Brain microvascular endothelial cell (primary cell): ENCODE measurements around the gene CXCL16.

Experiments
- DNase-seq: peaks from one replicate; pipeline ENCODE4 v3.0.0-alpha.2; 2020
- H3K27ac ChIP-seq: fragments of 250-450 bp; sonication (Bioruptor Pico); 2 replicates; pipeline ENCODE4 v1.5.1; 2020; ENCODE audit warnings: mild to moderate bottlenecking, moderate library complexity
- H3K27me3 ChIP-seq: fragments of 250-450 bp; sonication (Bioruptor Pico); replicated peaks from 2 replicates; pipeline ENCODE4 v1.5.1; 2020; ENCODE audit warnings: mild to moderate bottlenecking
- H3K36me3 ChIP-seq: fragments of 250-450 bp; sonication (Bioruptor Pico); replicated peaks from 2 replicates; pipeline ENCODE4 v1.5.1; 2020; ENCODE audit warnings: mild to moderate bottlenecking
- H3K4me3 ChIP-seq: 2 replicates; pipeline ENCODE4 v1.5.1; 2011; ENCODE audit warnings: low read depth, mild to moderate bottlenecking, control low read depth, low read length, moderate library complexity
- CTCF ChIP-seq: IDR thresholded peaks from 2 replicates; pipeline ENCODE4 v1.5.1; 2011; ENCODE audit warnings: low read depth, mild to moderate bottlenecking, moderate library complexity, low read length, control low read depth, inconsistent platforms; ENCODE audit errors: missing control alignments
- in situ Hi-C: cut with HindIII; loops from 2 replicates; pipeline ENCODE4 v1.10.0; 2017; ENCODE audit warnings: low sequenced_read_pairs, low pct_ligation_motif_present

CXCL16 gene

DNA sequence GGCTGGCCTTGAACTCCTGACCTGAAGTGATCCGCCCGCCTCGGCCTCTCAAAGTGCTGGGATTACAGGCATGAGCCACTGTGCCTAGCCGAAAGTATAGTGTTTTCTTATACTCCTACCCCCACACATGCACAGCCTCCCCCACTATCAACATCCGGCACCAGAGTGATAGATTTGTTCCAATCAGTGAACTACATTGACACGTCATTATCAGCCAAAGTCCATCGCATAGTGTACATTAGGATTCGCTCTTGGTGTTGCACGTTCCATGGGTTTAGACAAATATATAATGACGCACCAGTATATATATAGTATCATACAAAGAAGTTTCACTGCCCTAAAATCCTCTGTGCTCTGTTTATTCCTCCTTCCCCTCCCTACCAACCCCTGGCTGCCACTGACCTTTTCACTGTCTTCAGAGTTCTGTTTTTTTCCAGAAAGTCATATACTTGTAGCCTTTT lies 20.1 kb upstream of the CXCL16 start:
- TF ChIP-seq CTCF = no peak
- Histone ChIP-seq H3K27me3 (peaks cover 2% of the 10 kb centered on the region), H3K36me3 (no peaks in the 10 kb centered on the region), H3K27ac (no peak overlapping the region), H3K4me3 (no peak overlapping the region)
- DNase-seq = no peak
- in situ Hi-C loops = no loop called here

GRCh38 chr17:4753392-4753791 lies 13.7 kb upstream of the CXCL16 start:
- in situ Hi-C loops = no loop called here
- Histone ChIP-seq H3K27ac (no peak overlapping the region), H3K36me3 (no peaks in the 10 kb centered on the region), H3K4me3 (no peak overlapping the region), H3K27me3 (peaks cover 6% of the 10 kb centered on the region)
- DNase-seq = no peak
- TF ChIP-seq CTCF = no peak

- Histone ChIP-seq H3K4me3 (no peak overlapping the region), H3K27me3 (peaks cover 4% of the 10 kb centered on the region), H3K27ac (no peak overlapping the region), H3K36me3 (no peaks in the 10 kb centered on the region)
- no peak for TF ChIP-seq CTCF
- in situ Hi-C loops = no loop called here
- DNase-seq = no peak
Observed at GRCh38 chr17:4751932-4752331, 12.2 kb upstream of the CXCL16 start.

GRCh38 chr17:4750606-4751005 lies 10.9 kb upstream of the CXCL16 start:
- Histone ChIP-seq H3K27ac (no peak overlapping the region), H3K36me3 (no peaks in the 10 kb centered on the region), H3K4me3 (no peak overlapping the region), H3K27me3 (peaks cover 8% of the 10 kb centered on the region)
- TF ChIP-seq CTCF = no peak
- in situ Hi-C loops = no loop called here
- DNase-seq = no peak

DNA sequence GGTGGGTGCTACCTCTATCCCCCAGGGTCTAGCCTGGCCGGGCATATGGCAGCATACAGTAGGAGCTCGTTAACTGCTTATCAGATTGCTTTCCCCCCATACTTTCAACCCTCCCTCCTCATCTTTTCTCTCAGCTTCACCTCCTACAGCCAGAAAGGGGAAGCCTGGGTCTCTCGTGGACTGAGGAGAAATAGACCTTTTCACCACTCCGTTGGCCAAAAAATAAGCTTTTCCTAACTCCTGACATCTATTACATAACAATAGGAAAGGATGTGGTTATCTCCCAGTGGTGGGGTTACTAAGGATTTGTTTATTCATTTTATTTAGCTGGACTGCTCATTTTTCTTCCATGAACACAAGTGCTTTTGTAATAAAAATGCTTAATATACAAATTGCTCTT lies 9.0 kb upstream of the CXCL16 start:
- Histone ChIP-seq H3K36me3 (no peaks in the 10 kb centered on the region), H3K4me3 (no peak overlapping the region), H3K27me3 (peaks cover 15% of the 10 kb centered on the region), H3K27ac (no peak overlapping the region)
- DNase-seq = no peak
- in situ Hi-C loops = no loop called here
- TF ChIP-seq CTCF = no peak

- peaks cover 14% of the 10 kb centered on the region for H3K27me3 ChIP-seq
- no peak for DNase-seq
- in situ Hi-C loops = no loop called here
Observed at GRCh38 chr17:4747847-4748246, 8.1 kb upstream of the CXCL16 start.

More at GRCh38 chr17:4747847-4748246, 8.1 kb upstream of the CXCL16 start:
- no peak for TF ChIP-seq CTCF
- Histone ChIP-seq H3K4me3 (no peak overlapping the region), H3K27ac (no peak overlapping the region), H3K36me3 (no peaks in the 10 kb centered on the region)
